K562 (cell line): ENCODE results near the gene MCU. TPM values are rescaled to one million over a fixed set of nuclear protein-coding genes. Genes with fewer than 3 reads are reported as not detected.
A peak's percentile ranks its signal among the peaks of the same experiment; 100 is the strongest.

Experiments
- CBFA2T3 ChIP-seq: fragments of 450-650 bp; IDR thresholded peaks from 2 replicates; pipeline ENCODE4 v1.6.1; 2017
- CBX1 ChIP-seq: sonication (generic); IDR thresholded peaks from 2 replicates; pipeline ENCODE4 v1.6.1; 2016; ENCODE audit warnings: antibody characterized with exemption, low read depth, mild to moderate bottlenecking
- CCAR2 ChIP-seq: fragments of 200-400 bp; formaldehyde crosslinking; IDR thresholded peaks from 2 replicates; pipeline ENCODE4 v1.6.1; 2017; ENCODE audit warnings: mild to moderate bottlenecking, low read depth, low read length
- CEBPG ChIP-seq, 3 experiments: fragments of 200-800 bp in 1 of 3; sonication (Bioruptor generic) in 1 of 3; sonication (generic) in 1 of 3; formaldehyde crosslinking in 1 of 3; IDR thresholded peaks in 2 of 3; conservative IDR thresholded peaks in 1 of 3; 2 replicates each; pipeline versions ENCODE4 v1.6.1 to v1.8.0; 2016 to 2022; ENCODE audit warnings: missing compliant biosample characterization in 2 of 3, missing genetic modification characterization in 2 of 3, mild to moderate bottlenecking in 1 of 3, missing genetic modification reagents in 1 of 3
- CHD1 ChIP-seq: fragments of 200-600 bp; sonication (generic); IDR thresholded peaks from one replicate; pipeline ENCODE4 v1.6.1; 2012; ENCODE audit warnings: mild to moderate bottlenecking, moderate library complexity, low read length, inconsistent platforms
- EZH2 ChIP-seq: IDR thresholded peaks from 2 replicates; pipeline ENCODE4 v1.6.1; 2012; ENCODE audit warnings: low read depth, mild to moderate bottlenecking, inconsistent platforms, low read length, borderline replicate concordance
- GABPB2 ChIP-seq: fragments of 250-450 bp; sonication (Bioruptor Pico); conservative IDR thresholded peaks from 2 replicates; pipeline ENCODE4 v1.5.1; 2021; ENCODE audit warnings: mild to moderate bottlenecking
- HES1 ChIP-seq: fragments of 450-650 bp; IDR thresholded peaks from 2 replicates; pipeline ENCODE4 v1.6.1; 2016; ENCODE audit warnings: low read depth, mild to moderate bottlenecking, moderate library complexity
- ILF3 ChIP-seq: fragments of 450-650 bp; IDR thresholded peaks from 2 replicates; pipeline ENCODE4 v1.6.1; 2018; ENCODE audit warnings: antibody characterized with exemption, mild to moderate bottlenecking, moderate library complexity, borderline replicate concordance
- KLF6 ChIP-seq: fragments of 250-450 bp; sonication (Bioruptor Pico); IDR thresholded peaks from 2 replicates; pipeline ENCODE4 v1.4.0; 2020; ENCODE audit warnings: mild to moderate bottlenecking, moderate library complexity, borderline replicate concordance
- MAFF ChIP-seq: IDR thresholded peaks from 2 replicates; pipeline ENCODE4 v1.6.1; 2012; ENCODE audit warnings: low read length, improper control_type of control experiment
- SMARCB1 ChIP-seq: IDR thresholded peaks from 2 replicates; pipeline ENCODE4 v1.6.1; 2011; ENCODE audit warnings: improper control_type of control experiment, low read depth; ENCODE audit not compliant: insufficient read length
- SPI1 ChIP-seq: IDR thresholded peaks from 2 replicates; pipeline ENCODE4 v1.6.1; 2011; ENCODE audit warnings: low read depth, low read length, control low read depth, borderline replicate concordance
- U2AF1 ChIP-seq: fragments of 200-400 bp; formaldehyde crosslinking; optimal IDR thresholded peaks from 2 replicates; pipeline ENCODE3; 2017; ENCODE audit warnings: mild to moderate bottlenecking, low read depth, low read length, moderate library complexity
- ZNF785 ChIP-seq: fragments of 250-450 bp; sonication (Bioruptor Pico); IDR thresholded peaks from 2 replicates; pipeline ENCODE4 v1.4.0; 2020; ENCODE audit warnings: mild to moderate bottlenecking
- polyA plus RNA-seq, 8 experiments: library from polyadenylated mRNA; depleted of rRNA in 4 of 8; stranded (reverse) in 5 of 8; unstranded in 3 of 8; fragments of >200 nt; fragmentation: Nextera tagmentation in 2 of 8; fragmentation: Illumina TruSeq in 1 of 8; extraction: Ambion mirVana in 2 of 8; extraction: Trizol in 1 of 8; gene quantifications; 2 replicates each; pipeline versions ENCODE4 v1.2.1 to v1.2.3, GENCODE V29; 2011 to 2014; ENCODE audit warnings: inconsistent platforms in 1 of 8, missing spikeins in 1 of 8
- total RNA-seq, 7 experiments: library from RNA; depleted of rRNA in 6 of 7; stranded (reverse); fragments of >200 nt in 6 of 7; fragmentation: Illumina TruSeq in 2 of 7; extraction: Trizol in 2 of 7; gene quantifications; 2 replicates each; pipeline versions ENCODE4 v1.2.1 to v1.2.3, GENCODE V29; 2011 to 2021; ENCODE audit warnings: low replicate concordance in 1 of 7
- TF ChIP-seq, protein P1 (sequence below): fragments of 200-800 bp; sonication (Bioruptor generic); IDR thresholded peaks from 2 replicates; pipeline ENCODE4 v1.6.1; 2016; ENCODE audit warnings: missing genetic modification characterization, missing compliant biosample characterization
- TF ChIP-seq, protein P2 (sequence below), 2 experiments: fragments of 450-650 bp; conservative IDR thresholded peaks; 2 replicates each; pipeline ENCODE4 v1.6.1; 2017; ENCODE audit warnings: mild to moderate bottlenecking in 2 of 2, moderate library complexity in 2 of 2
- TF ChIP-seq, protein P3 (sequence below): fragments of 200-800 bp; sonication (Bioruptor generic); IDR thresholded peaks from 2 replicates; pipeline ENCODE4 v1.6.1; 2017; ENCODE audit warnings: missing genetic modification characterization, missing compliant biosample characterization

Gene MCU
- total and polyA plus RNA-seq, 9 of the 15 experiments (the other 6 are each of a cell fraction or from before 2014, with no cell fraction given), result 8.2 to 88.8 (median 21.3) TPM

DNA sequence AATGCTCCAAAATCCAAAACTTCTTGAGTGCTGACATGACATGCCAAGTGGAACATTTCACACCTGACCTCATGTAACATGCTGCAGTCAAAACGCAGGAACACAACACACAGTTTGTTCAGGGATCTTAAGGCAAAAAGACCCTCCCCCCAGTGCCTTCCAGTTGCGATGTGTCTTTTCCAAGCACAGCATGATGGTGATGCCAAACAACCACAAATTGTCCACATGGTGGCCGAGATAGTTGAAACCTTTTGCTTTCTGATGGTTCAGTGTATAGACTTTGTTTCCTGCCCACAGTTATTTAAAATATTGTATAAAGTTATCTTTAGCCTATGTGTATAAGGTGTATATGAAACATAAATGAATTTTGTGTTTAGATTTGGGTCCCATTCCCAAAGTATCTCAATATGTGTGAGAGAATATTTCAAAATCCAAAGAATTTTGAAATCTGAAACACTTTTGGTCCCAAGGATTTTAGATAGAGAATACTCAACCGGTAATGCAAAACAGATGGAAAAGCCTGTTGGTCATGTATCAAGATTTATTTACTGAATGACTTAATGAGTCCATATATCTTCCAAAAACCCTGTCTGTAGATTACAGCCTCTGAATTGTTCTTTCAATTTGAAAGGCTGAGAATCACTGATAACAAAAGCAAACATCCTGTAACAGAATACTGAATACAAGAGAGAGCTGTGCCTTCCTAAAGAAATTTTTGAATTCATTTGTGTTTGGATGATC is 108.2 kb downstream of the MCU start (continued):
- TF ChIP-seq, protein P1, sequence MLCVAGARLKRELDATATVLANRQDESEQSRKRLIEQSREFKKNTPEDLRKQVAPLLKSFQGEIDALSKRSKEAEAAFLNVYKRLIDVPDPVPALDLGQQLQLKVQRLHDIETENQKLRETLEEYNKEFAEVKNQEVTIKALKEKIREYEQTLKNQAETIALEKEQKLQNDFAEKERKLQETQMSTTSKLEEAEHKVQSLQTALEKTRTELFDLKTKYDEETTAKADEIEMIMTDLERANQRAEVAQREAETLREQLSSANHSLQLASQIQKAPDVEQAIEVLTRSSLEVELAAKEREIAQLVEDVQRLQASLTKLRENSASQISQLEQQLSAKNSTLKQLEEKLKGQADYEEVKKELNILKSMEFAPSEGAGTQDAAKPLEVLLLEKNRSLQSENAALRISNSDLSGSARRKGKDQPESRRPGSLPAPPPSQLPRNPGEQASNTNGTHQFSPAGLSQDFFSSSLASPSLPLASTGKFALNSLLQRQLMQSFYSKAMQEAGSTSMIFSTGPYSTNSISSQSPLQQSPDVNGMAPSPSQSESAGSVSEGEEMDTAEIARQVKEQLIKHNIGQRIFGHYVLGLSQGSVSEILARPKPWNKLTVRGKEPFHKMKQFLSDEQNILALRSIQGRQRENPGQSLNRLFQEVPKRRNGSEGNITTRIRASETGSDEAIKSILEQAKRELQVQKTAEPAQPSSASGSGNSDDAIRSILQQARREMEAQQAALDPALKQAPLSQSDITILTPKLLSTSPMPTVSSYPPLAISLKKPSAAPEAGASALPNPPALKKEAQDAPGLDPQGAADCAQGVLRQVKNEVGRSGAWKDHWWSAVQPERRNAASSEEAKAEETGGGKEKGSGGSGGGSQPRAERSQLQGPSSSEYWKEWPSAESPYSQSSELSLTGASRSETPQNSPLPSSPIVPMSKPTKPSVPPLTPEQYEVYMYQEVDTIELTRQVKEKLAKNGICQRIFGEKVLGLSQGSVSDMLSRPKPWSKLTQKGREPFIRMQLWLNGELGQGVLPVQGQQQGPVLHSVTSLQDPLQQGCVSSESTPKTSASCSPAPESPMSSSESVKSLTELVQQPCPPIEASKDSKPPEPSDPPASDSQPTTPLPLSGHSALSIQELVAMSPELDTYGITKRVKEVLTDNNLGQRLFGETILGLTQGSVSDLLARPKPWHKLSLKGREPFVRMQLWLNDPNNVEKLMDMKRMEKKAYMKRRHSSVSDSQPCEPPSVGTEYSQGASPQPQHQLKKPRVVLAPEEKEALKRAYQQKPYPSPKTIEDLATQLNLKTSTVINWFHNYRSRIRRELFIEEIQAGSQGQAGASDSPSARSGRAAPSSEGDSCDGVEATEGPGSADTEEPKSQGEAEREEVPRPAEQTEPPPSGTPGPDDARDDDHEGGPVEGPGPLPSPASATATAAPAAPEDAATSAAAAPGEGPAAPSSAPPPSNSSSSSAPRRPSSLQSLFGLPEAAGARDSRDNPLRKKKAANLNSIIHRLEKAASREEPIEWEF, result no peak
- TF ChIP-seq SPI1 (no peak), HES1 (peak; percentile 70), U2AF1 (no peak), CHD1 (no peak), SMARCB1 (no peak), CEBPG (CRISPR knock-in tag; IDR thresholded peaks at IDR 0.05) (no peak), CEBPG (tag; conservative IDR thresholded peaks at IDR 0.05 in 1 of 2, IDR thresholded peaks at IDR 0.05 in 1 of 2) (no peak), CBX1 (no peak), MAFF (no peak), GABPB2 (no peak), KLF6 (CRISPR knock-in tag) (0 out of 2 replicates have a peak, but pooled peaks have one; percentile 2), EZH2 (no peak), ILF3 (no peak), CCAR2 (no peak), ZNF785 (CRISPR knock-in tag) (no peak), CBFA2T3 (peak; percentile 91)
- TF ChIP-seq, protein P2, sequence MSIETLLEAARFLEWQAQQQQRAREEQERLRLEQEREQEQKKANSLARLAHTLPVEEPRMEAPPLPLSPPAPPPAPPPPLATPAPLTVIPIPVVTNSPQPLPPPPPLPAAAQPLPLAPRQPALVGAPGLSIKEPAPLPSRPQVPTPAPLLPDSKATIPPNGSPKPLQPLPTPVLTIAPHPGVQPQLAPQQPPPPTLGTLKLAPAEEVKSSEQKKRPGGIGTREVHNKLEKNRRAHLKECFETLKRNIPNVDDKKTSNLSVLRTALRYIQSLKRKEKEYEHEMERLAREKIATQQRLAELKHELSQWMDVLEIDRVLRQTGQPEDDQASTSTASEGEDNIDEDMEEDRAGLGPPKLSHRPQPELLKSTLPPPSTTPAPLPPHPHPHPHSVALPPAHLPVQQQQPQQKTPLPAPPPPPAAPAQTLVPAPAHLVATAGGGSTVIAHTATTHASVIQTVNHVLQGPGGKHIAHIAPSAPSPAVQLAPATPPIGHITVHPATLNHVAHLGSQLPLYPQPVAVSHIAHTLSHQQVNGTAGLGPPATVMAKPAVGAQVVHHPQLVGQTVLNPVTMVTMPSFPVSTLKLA (conservative IDR thresholded peaks at IDR 0.05), result no peak
- TF ChIP-seq, protein P3, sequence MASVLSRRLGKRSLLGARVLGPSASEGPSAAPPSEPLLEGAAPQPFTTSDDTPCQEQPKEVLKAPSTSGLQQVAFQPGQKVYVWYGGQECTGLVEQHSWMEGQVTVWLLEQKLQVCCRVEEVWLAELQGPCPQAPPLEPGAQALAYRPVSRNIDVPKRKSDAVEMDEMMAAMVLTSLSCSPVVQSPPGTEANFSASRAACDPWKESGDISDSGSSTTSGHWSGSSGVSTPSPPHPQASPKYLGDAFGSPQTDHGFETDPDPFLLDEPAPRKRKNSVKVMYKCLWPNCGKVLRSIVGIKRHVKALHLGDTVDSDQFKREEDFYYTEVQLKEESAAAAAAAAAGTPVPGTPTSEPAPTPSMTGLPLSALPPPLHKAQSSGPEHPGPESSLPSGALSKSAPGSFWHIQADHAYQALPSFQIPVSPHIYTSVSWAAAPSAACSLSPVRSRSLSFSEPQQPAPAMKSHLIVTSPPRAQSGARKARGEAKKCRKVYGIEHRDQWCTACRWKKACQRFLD (CRISPR knock-in tag), result no peak
